GM23338 (cell line): ENCODE data around the gene TBC1D14. TPM values are rescaled to one million over a fixed set of nuclear protein-coding genes. Genes with fewer than 3 reads are reported as not detected.

Experiments used
- ATAC-seq: fragments of 200-7000 bp; cut with Tn5 transposase; 3 replicates; pipeline ENCODE4 v1.9.1; 2020
- DNase-seq: peaks from one replicate; pipeline ENCODE4 v3.0.0-alpha.2; 2015; ENCODE audit warnings: low spot score
- H2AFZ ChIP-seq: fragments of 200-600 bp; sonication (generic); 2 replicates; pipeline ENCODE4 v1.8.0; 2016; ENCODE audit warnings: antibody characterized with exemption, mild to moderate bottlenecking, moderate library complexity
- H3F3A ChIP-seq: fragments of 200-600 bp; sonication (generic); replicated peaks from 2 replicates; pipeline ENCODE4 v1.8.0; 2017; ENCODE audit warnings: antibody characterized with exemption, mixed run types, low read depth
- H3K27ac ChIP-seq: fragments of 200-600 bp; sonication (generic); 2 replicates; pipeline ENCODE4 v1.6.1; 2016; ENCODE audit warnings: low read depth
- H3K27me3 ChIP-seq: fragments of 200-600 bp; sonication (generic); 2 replicates; pipeline ENCODE4 v1.8.0; 2016; ENCODE audit warnings: mild to moderate bottlenecking, mixed run types, moderate library complexity; ENCODE audit not compliant: insufficient read depth
- H3K36me3 ChIP-seq: fragments of 200-600 bp; sonication (generic); 2 replicates; pipeline ENCODE4 v1.8.0; 2016; ENCODE audit warnings: mild to moderate bottlenecking; ENCODE audit not compliant: insufficient read depth
- H3K4me1 ChIP-seq: fragments of 200-600 bp; sonication (generic); 2 replicates; pipeline ENCODE4 v1.8.0; 2016; ENCODE audit warnings: mild to moderate bottlenecking, moderate library complexity; ENCODE audit not compliant: insufficient read depth
- H3K4me2 ChIP-seq: fragments of 200-600 bp; sonication (generic); 2 replicates; pipeline ENCODE4 v1.7.1; 2017; ENCODE audit warnings: mixed run types
- H3K4me3 ChIP-seq: fragments of 200-600 bp; sonication (generic); 2 replicates; pipeline ENCODE4 v1.6.1; 2016; ENCODE audit warnings: mixed run types
- H3K79me2 ChIP-seq: fragments of 200-600 bp; sonication (generic); replicated peaks from 2 replicates; pipeline ENCODE4 v1.8.0; 2017; ENCODE audit warnings: mild to moderate bottlenecking; ENCODE audit not compliant: insufficient read depth
- H3K9me2 ChIP-seq: fragments of 200-600 bp; sonication (generic); 2 replicates; pipeline ENCODE4 v1.8.0; 2017; ENCODE audit not compliant: insufficient read depth
- H4K20me1 ChIP-seq: fragments of 200-600 bp; sonication (generic); replicated peaks from 2 replicates; pipeline ENCODE4 v1.8.0; 2017; ENCODE audit warnings: mild to moderate bottlenecking; ENCODE audit not compliant: insufficient read depth
- H3K27ac Mint-ChIP-seq: 2 replicates; pipeline ENCODE4 v1.8.0; 2020; ENCODE audit warnings: inconsistent platforms, mild to moderate bottlenecking, moderate library complexity, mixed read lengths
- H3K27me3 Mint-ChIP-seq: 3 replicates; pipeline ENCODE4 v1.8.0; 2022; ENCODE audit warnings: low read depth, mild to moderate bottlenecking, moderate library complexity, mixed read lengths, inconsistent platforms; ENCODE audit not compliant: insufficient read depth, poor library complexity
- H3K36me3 Mint-ChIP-seq: 3 replicates; pipeline ENCODE4 v1.8.0; 2021; ENCODE audit warnings: low read depth, mild to moderate bottlenecking, inconsistent platforms, moderate library complexity, mixed read lengths
- H3K4me1 Mint-ChIP-seq: 3 replicates; pipeline ENCODE4 v1.8.0; 2020; ENCODE audit warnings: mild to moderate bottlenecking, inconsistent platforms, mixed read lengths
- H3K4me3 Mint-ChIP-seq: 3 replicates; pipeline ENCODE4 v1.8.0; 2021; ENCODE audit warnings: moderate library complexity, mild to moderate bottlenecking, inconsistent platforms, mixed read lengths
- H3K9me3 Mint-ChIP-seq: 3 replicates; pipeline ENCODE4 v1.8.0; 2020; ENCODE audit warnings: moderate library complexity, mild to moderate bottlenecking, inconsistent platforms, mixed read lengths
- CREB1 ChIP-seq: fragments of 250-450 bp; sonication (Bioruptor Pico); IDR thresholded peaks from 2 replicates; pipeline ENCODE4 v1.5.0; 2020; ENCODE audit warnings: low read depth, mild to moderate bottlenecking, moderate library complexity
- NANOG ChIP-seq: IDR thresholded peaks from 2 replicates; pipeline ENCODE4 v1.6.1; 2016; ENCODE audit warnings: antibody characterized with exemption, borderline replicate concordance
- POLR2AphosphoS5 ChIP-seq: IDR thresholded peaks from 2 replicates; pipeline ENCODE4 v1.6.1; 2016; ENCODE audit warnings: antibody characterized with exemption, low read depth
- STAT1 ChIP-seq: IDR thresholded peaks from one replicate; pipeline ENCODE4 v1.6.1; 2016; ENCODE audit warnings: antibody characterized with exemption; ENCODE audit not compliant: unreplicated experiment
- ZNF114 ChIP-seq: fragments of 250-450 bp; sonication (Bioruptor Pico); IDR thresholded peaks from 2 replicates; pipeline ENCODE4 v1.5.0; 2020; ENCODE audit warnings: mild to moderate bottlenecking, moderate library complexity
- ZNF331 ChIP-seq: fragments of 250-450 bp; sonication (Bioruptor Pico); IDR thresholded peaks from 2 replicates; pipeline ENCODE4 v1.5.0; 2020; ENCODE audit warnings: low read depth, mild to moderate bottlenecking, moderate library complexity
- polyA plus RNA-seq: library from polyadenylated mRNA; unstranded; fragments of >200 nt; fragmentation: Nextera tagmentation; extraction: Ambion mirVana; gene quantifications from 2 replicates; pipeline ENCODE4 v1.2.1, GENCODE V29; 2016
- total RNA-seq: library from RNA; depleted of rRNA; stranded (reverse); fragments of >200 nt; shearing (Covaris generic); gene quantifications from 2 replicates; pipeline ENCODE4 v1.2.3, GENCODE V29; 2014
- TF ChIP-seq, protein P1 (sequence below): fragments of 250-450 bp; sonication (Bioruptor Pico); IDR thresholded peaks from 2 replicates; pipeline ENCODE4 v1.5.0; 2020; ENCODE audit warnings: mild to moderate bottlenecking, moderate library complexity

The TBC1D14 gene
- total and polyA plus RNA-seq, 2 experiments from 2014 or later = 18.2 to 59.7 TPM

DNA sequence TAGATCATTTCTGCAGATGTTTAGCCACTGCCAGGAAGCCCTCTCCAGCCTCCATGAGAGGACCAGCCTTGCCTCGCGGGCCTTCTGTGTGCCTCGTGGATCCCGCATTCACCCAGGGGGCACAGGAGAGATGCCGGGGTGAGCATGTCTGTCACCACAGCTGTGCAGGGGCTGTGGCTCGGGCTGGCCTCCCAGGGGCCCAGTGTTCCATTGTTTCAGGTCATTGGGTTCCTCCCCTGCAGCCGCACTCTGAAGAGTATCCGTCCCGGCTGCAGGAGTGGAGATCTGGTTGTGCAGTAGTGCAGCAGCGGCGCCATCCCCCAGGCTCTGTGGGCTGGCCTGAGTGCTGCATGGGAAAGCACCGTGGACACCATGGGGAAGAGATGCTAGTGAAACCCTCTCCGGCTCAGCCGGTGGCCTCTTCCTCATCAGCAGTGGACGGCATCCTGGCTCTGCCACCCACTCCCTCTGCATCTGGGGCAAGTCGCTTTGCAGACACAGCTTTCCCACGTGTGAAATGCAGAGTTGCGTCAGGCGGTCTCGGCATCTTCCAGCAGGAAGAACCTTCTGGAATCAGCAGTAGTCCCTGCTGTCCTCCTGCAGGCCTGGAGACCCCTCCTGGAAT is 29.1 kb downstream of the TBC1D14 start:
- Histone ChIP-seq H3K27me3 (no peaks in the 10 kb centered on the region), H3K79me2 (peaks cover 30% of the 10 kb centered on the region), H3K27ac (no peak overlapping the region), H3K4me3 (no peak overlapping the region), H3K9me2 (no peaks in the 10 kb centered on the region), H4K20me1 (peaks cover 7% of the 10 kb centered on the region), H3K36me3 (no peaks in the 10 kb centered on the region), H3F3A (0 out of 2 replicates have a peak, but pooled peaks cover 4% of the 10 kb centered on the region), H3K4me2 (no peak overlapping the region), H3K4me1 (peaks cover 23% of the 10 kb centered on the region), H2AFZ (no peak overlapping the region)
- no peak overlapping the region for H3K4me3 Mint-ChIP-seq
- peaks cover 7% of the 10 kb centered on the region for H3K36me3 Mint-ChIP-seq
- no peak overlapping the region; the same call in 1 of the 2 replicates for H3K27ac Mint-ChIP-seq
- no peak for DNase-seq
- H3K9me3 Mint-ChIP-seq = no peaks in the 10 kb centered on the region
- H3K4me1 Mint-ChIP-seq = peaks cover 56% of the 10 kb centered on the region
- no peak for ATAC-seq
- TF ChIP-seq ZNF114 = no peak
- TF ChIP-seq, protein P1, sequence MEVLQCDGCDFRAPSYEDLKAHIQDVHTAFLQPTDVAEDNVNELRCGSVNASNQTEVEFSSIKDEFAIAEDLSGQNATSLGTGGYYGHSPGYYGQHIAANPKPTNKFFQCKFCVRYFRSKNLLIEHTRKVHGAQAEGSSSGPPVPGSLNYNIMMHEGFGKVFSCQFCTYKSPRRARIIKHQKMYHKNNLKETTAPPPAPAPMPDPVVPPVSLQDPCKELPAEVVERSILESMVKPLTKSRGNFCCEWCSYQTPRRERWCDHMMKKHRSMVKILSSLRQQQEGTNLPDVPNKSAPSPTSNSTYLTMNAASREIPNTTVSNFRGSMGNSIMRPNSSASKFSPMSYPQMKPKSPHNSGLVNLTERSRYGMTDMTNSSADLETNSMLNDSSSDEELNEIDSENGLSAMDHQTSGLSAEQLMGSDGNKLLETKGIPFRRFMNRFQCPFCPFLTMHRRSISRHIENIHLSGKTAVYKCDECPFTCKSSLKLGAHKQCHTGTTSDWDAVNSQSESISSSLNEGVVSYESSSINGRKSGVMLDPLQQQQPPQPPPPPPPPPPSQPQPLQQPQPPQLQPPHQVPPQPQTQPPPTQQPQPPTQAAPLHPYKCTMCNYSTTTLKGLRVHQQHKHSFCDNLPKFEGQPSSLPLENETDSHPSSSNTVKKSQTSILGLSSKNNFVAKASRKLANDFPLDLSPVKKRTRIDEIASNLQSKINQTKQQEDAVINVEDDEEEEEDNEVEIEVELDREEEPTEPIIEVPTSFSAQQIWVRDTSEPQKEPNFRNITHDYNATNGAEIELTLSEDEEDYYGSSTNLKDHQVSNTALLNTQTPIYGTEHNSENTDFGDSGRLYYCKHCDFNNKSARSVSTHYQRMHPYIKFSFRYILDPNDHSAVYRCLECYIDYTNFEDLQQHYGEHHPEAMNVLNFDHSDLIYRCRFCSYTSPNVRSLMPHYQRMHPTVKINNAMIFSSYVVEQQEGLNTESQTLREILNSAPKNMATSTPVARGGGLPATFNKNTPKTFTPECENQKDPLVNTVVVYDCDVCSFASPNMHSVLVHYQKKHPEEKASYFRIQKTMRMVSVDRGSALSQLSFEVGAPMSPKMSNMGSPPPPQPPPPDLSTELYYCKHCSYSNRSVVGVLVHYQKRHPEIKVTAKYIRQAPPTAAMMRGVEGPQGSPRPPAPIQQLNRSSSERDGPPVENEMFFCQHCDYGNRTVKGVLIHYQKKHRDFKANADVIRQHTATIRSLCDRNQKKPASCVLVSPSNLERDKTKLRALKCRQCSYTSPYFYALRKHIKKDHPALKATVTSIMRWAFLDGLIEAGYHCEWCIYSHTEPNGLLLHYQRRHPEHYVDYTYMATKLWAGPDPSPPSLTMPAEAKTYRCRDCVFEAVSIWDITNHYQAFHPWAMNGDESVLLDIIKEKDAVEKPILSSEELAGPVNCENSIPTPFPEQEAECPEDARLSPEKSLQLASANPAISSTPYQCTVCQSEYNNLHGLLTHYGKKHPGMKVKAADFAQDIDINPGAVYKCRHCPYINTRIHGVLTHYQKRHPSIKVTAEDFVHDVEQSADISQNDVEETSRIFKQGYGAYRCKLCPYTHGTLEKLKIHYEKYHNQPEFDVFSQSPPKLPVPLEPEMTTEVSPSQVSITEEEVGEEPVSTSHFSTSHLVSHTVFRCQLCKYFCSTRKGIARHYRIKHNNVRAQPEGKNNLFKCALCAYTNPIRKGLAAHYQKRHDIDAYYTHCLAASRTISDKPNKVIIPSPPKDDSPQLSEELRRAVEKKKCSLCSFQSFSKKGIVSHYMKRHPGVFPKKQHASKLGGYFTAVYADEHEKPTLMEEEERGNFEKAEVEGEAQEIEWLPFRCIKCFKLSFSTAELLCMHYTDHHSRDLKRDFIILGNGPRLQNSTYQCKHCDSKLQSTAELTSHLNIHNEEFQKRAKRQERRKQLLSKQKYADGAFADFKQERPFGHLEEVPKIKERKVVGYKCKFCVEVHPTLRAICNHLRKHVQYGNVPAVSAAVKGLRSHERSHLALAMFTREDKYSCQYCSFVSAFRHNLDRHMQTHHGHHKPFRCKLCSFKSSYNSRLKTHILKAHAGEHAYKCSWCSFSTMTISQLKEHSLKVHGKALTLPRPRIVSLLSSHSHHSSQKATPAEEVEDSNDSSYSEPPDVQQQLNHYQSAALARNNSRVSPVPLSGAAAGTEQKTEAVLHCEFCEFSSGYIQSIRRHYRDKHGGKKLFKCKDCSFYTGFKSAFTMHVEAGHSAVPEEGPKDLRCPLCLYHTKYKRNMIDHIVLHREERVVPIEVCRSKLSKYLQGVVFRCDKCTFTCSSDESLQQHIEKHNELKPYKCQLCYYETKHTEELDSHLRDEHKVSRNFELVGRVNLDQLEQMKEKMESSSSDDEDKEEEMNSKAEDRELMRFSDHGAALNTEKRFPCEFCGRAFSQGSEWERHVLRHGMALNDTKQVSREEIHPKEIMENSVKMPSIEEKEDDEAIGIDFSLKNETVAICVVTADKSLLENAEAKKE (CRISPR knock-in tag) = no peak
- no peak for TF ChIP-seq POLR2AphosphoS5
- TF ChIP-seq ZNF331 = no peak
- TF ChIP-seq CREB1 = no peak
- no peak for TF ChIP-seq NANOG
- no peak for TF ChIP-seq STAT1
- H3K27me3 Mint-ChIP-seq = peaks cover 4% of the 10 kb centered on the region
